Body of pancreas (tissue), 4 donors: ENCODE measurements around the gene SIGLEC11.

Experiments
- POLR2A ChIP-seq, 3 donors: fragments of 450-650 bp; IDR thresholded peaks; one replicate each; pipeline ENCODE4 v1.6.1; 2016; ENCODE audit warnings: antibody characterized with exemption in 3 of 3, mild to moderate bottlenecking in 2 of 3
- TF ChIP-seq, protein P1 (sequence below), 7 experiments: fragments of 450-650 bp in 4 of 7; fragments of 200-600 bp in 3 of 7; sonication (generic) in 3 of 7; IDR thresholded peaks; one replicate each; pipeline ENCODE4 v1.5.1; 2016 to 2019; ENCODE audit warnings: antibody characterized with exemption in 7 of 7

DNA sequence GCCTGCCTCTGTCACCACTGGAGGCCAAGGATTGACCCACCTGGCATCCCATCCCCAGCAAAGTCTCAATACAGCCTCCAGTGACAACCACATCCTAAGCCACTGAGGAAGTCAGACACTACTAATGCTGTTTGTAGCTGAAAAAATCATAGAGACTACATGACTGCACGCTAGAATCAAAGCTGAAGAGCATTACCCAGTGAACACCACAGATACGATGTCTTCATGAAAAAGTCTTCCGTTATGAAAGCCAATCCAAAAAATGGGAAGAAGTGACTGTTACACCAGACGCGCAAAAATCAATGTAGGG lies 20.5 kb downstream of the SIGLEC11 start:
- TF ChIP-seq, protein P1, sequence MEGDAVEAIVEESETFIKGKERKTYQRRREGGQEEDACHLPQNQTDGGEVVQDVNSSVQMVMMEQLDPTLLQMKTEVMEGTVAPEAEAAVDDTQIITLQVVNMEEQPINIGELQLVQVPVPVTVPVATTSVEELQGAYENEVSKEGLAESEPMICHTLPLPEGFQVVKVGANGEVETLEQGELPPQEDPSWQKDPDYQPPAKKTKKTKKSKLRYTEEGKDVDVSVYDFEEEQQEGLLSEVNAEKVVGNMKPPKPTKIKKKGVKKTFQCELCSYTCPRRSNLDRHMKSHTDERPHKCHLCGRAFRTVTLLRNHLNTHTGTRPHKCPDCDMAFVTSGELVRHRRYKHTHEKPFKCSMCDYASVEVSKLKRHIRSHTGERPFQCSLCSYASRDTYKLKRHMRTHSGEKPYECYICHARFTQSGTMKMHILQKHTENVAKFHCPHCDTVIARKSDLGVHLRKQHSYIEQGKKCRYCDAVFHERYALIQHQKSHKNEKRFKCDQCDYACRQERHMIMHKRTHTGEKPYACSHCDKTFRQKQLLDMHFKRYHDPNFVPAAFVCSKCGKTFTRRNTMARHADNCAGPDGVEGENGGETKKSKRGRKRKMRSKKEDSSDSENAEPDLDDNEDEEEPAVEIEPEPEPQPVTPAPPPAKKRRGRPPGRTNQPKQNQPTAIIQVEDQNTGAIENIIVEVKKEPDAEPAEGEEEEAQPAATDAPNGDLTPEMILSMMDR (IDR thresholded peaks at IDR 0.05), result no peak
- no peak for TF ChIP-seq POLR2A (IDR thresholded peaks at IDR 0.05)
